ENCODE results near the gene PRSS23.

DNA sequence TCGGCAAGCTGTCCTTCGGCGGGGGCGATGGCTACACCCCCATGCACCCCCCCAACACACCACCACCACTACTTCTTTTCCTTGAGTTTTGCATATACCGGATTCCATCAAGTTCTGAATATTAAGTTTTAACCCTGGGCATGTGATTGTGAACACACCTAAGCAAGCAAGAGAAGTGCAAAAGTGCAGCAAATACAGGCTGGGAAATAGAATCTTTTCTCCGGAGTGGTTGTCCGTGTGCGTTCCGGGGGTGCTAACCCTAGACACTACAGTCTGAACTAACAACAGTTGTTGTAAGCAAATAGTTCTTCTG is 574 bp downstream of the PRSS23 start:
- TF ChIP-seq CTCF (conservative IDR thresholded peaks at IDR 0.05): no peak
- TF ChIP-seq ZFX (IDR thresholded peaks at IDR 0.05): no peak
